Fibroblast of the aortic adventitia (primary cell): ENCODE results near the gene WDR37. TPM values are rescaled to one million over a fixed set of nuclear protein-coding genes. Genes with fewer than 3 reads are reported as not detected.
A peak's percentile ranks its signal among the peaks of the same experiment; 100 is the strongest.

Experiments
- DNase-seq: peaks from one replicate; pipeline ENCODE4 v3.0.0-alpha.2; 2010; ENCODE audit warnings: low read depth
- H3K4me3 ChIP-seq: 2 replicates; pipeline ENCODE4 v1.5.1; 2011; ENCODE audit warnings: low read depth, mild to moderate bottlenecking, control low read depth, low read length, moderate library complexity
- CTCF ChIP-seq: IDR thresholded peaks from 2 replicates; pipeline ENCODE4 v1.5.1; 2011; ENCODE audit warnings: mild to moderate bottlenecking, low read length, control low read depth, inconsistent platforms; ENCODE audit not compliant: insufficient read depth
- total RNA-seq: library from RNA; depleted of rRNA; stranded (reverse); fragments of >200 nt; gene quantifications from 2 replicates; pipeline ENCODE4 v1.2.3, GENCODE V29; 2012; ENCODE audit warnings: low replicate concordance

The WDR37 gene
- total RNA-seq, 1 donor = 17.0 TPM

- no peak for TF ChIP-seq CTCF
- DNase-seq = peak; percentile 51
- peak overlapping the region; percentile 99 for H3K4me3 ChIP-seq
These were observed 7.8 kb upstream of the WDR37 start for GRCh38 chr10:1048349-1048731.

GRCh38 chr10:1048732-1049424 is 7.3 kb upstream of the WDR37 start, which contains the start of gene IDI1:
TSS of gene IDI1 (minus strand) at chr10:1049119. CDS start at chr10:1049003, 116 bp downstream.
- peak; percentile 99 for DNase-seq
- TF ChIP-seq CTCF = no peak

DNA sequence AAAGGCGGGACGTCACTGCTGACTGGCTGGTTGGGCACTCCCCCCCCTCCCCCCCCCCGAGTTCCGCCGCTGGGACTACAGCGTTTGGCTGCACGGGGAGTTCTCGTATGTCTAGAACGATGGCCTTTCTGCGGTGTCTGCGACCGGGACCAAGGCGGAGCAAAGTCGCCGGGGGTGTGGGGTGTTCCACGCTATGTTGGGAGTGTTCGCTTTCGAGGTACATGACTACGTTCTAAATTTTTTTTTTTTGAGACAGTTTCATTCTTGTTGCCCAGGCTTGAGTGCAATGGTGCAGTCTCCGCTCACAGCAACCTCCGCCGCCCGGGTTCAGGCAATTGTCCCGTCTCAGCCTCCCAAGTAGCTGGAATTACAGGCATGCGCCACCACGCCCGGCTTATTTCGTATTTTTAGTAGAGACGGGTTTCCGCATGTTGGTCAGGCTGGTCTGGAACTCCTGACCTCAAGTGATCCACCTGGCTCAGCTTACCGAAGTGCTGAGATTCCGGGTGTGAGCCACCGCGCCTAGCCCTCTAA is 6.7 kb upstream of the WDR37 start:
- DNase-seq = no peak
- no peak for TF ChIP-seq CTCF
- peak overlapping the region; percentile 80 for H3K4me3 ChIP-seq

More at GRCh38 chr10:1048732-1049424, 7.3 kb upstream of the WDR37 start, which contains the start of gene IDI1:
- H3K4me3 ChIP-seq = peak within 1 kb of the TSS; percentile 99

DNA sequence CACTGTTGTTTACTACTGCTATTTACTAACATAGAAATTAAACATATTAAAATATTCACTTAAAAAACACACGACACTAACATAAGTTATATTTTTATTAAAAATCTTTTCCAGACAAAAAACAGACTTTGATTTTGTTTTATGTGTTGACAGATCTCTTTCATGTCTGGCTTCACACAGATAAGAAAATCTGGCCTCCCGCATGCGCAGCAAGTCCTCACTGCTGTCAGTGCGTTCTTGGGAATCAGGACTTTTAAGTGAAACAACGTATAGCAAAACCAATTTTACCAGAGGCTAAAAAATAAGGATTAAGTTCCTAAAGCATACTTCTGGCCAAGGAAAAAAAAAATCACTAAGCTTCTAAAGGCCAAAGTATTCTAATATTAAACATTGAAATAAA is 6.0 kb upstream of the WDR37 start:
- no peak for TF ChIP-seq CTCF
- peak; percentile 34 for DNase-seq
- H3K4me3 ChIP-seq = peak overlapping the region; percentile 80

GRCh38 chr10:1050554-1050953 is 5.6 kb upstream of the WDR37 start:
- DNase-seq = no peak
- TF ChIP-seq CTCF = no peak
- peak overlapping the region; percentile 80 for H3K4me3 ChIP-seq

GRCh38 chr10:1054684-1055083 is 1.5 kb upstream of the WDR37 start:
- DNase-seq = no peak
- peak overlapping the region; percentile 96 for H3K4me3 ChIP-seq
- no peak for TF ChIP-seq CTCF
